NCI-H748 (cell line): ENCODE results near the gene CRYM.
"Not testable (repeated sequence)": the region's sequence is repeated elsewhere in the genome, so short reads cannot be mapped to it uniquely, and the experiment has no call there.

Source experiments
- DNase-seq: peaks from one replicate; lab custom pipeline; 2025; ENCODE audit not compliant: unreplicated experiment; lab: John Stamatoyannopoulos, UW

Gene CRYM

GRCh38 chr16:21277927-21278706 lies at the start of gene CRYM:
Gene CRYM, minus strand, starts transcription at chr16:21278290. Its CDS starts 39 bp downstream, at chr16:21278251.
- DNase-seq, result peak; percentile 81

- DNase-seq, result no peak
Measured at GRCh38 chr16:21327046-21327445, 49.0 kb upstream of the CRYM start.

- DNase-seq, result no peak
Measured at GRCh38 chr16:21326459-21326858, 48.4 kb upstream of the CRYM start.

DNA sequence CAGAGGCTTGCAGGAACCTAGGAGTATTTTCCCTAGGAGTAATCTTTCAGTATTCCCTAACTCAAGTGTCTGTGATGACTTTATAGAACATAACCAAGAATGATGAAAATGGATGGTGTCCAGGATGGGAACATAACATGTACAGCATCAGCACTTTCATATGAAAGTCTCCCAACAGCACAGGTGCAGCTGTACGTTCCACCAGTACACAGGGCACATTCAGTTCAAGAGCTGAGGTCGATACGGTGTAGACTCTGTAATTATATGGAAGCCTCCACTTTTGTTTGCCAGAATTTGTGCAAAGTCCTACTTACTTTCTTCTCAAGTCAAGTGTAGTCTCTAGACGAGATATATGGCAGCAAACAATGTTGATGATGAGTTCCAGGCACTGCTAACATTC lies 46.2 kb upstream of the CRYM start:
- no peak for DNase-seq

GRCh38 chr16:21322251-21322650 lies 44.2 kb upstream of the CRYM start:
- not testable (repeated sequence) for DNase-seq

GRCh38 chr16:21321736-21322135 lies 43.6 kb upstream of the CRYM start:
- DNase-seq, result no peak

DNA sequence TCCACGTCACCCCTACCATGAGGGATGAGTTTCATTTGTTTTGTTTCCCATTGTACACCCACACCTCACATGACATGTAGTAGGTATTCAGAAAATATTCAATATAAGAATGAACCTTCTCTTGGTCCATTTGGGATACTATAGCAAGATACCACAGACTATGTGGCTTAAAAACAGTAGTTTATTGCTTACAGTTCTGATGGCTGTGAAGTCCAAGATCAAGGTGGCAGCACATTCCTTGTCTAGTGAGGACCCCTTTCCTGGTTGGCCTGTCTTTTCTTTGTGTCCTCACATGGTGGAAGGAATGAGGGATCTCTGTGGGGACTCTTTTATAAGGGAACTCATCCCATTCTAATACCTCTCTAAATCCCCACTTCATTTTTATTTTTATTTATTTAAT lies 36.2 kb upstream of the CRYM start:
- DNase-seq, result no peak

- DNase-seq, result not testable (repeated sequence)
Measured at GRCh38 chr16:21312863-21313372, 34.8 kb upstream of the CRYM start.

DNA sequence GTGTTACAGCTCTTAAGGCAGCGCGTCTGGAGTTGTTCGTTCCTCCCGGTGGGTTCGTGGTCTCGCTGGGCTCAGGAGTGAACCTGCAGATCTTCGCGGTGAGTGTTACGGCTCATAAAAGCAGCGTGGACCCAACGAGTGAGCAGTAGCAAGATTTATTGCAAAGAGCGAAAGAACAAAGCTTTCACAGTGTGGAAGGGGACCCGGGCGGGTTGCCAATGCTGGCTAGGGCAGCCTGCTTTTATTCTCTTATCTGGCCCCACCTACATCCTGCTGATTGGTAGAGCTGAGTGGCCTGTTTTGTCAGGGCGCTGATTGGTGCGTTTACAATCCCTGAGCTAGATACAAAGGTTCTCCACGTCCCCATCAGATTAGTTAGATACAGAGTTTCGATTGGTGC lies 34.0 kb upstream of the CRYM start:
- not testable (repeated sequence) for DNase-seq

DNA sequence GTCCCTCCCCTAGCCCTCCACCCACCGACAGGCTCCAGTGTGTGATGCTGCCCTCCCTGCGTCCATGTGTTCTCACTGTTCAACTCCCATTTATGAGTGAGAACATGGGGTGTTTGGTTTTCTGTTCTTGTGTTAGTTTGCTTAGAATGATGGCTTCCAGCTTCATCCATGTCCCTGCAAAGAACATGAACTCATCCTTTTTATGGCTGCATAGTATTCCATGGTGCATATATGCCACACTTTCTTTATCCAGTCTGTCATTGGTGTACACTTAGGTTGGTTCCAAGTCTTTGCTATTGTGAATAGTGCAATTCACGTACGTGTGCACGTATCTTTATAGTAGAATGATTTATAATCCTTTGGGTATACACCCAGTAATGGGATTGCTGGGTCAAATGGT lies 28.6 kb upstream of the CRYM start:
- not testable (repeated sequence) for DNase-seq

GRCh38 chr16:21302898-21303528 lies 24.9 kb upstream of the CRYM start:
- no peak for DNase-seq

- DNase-seq, result peak; percentile 17
Measured at GRCh38 chr16:21302454-21302853, 24.4 kb upstream of the CRYM start.

GRCh38 chr16:21301895-21302291 lies 23.8 kb upstream of the CRYM start:
- peak; percentile 18 for DNase-seq

DNA sequence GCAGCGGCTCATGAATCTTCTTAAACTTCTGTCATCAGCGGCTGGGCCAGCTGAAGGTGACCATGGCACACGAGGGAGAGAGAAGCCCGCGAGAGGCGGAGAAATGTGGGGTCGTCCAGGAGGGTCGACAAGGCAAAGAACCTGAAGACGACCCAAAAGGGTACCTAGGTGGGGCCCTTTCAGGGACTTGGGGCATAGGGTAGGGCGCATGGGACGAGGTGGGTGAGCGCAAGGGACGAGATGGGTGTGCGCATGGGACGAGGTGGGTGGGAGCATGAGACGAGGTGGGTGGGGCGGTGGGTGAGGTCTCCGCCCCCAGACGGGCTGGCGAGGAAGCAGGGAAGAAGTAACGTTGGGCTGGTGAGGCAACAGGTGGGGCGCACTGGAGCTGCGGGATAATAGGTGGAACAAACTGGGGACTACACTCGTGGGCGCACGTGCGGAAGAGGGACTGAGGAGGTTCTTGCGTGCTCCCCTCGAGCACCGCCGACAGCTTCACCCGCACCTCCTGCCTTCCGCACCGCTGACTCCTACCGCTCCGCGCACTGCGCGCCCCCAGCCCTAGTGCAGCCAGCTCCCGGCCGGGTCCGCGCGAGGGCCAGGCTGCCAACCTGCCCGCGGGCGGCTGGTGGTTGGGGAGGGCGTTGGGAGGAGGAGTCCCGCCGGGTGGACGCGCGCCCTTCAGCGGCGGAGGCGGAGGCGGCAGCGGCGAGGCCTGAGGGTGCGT lies 23.2 kb upstream of the CRYM start:
- DNase-seq, result peak; percentile 73

- DNase-seq, result peak; percentile 94
Measured at GRCh38 chr16:21300309-21301167, 22.4 kb upstream of the CRYM start.

DNA sequence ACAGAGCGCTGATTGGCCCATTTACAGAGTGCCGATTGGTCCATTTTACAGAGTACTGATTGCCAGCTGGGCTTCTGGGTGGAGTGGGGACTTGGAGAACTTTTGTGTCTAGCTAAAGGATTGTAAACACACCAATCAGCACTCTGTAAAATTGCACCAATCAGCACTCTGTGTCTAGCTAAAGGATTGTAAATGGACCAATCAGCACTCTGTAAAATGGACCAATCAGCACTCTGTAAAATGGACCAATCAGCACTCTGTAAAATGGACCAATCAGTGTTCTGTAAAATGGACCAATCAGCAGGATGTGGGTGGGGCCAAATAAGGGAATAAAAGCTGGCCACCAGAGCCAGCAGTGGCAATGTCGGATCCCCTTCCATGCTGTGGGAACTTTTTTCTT lies 11.7 kb upstream of the CRYM start:
- not testable (repeated sequence) for DNase-seq

DNA sequence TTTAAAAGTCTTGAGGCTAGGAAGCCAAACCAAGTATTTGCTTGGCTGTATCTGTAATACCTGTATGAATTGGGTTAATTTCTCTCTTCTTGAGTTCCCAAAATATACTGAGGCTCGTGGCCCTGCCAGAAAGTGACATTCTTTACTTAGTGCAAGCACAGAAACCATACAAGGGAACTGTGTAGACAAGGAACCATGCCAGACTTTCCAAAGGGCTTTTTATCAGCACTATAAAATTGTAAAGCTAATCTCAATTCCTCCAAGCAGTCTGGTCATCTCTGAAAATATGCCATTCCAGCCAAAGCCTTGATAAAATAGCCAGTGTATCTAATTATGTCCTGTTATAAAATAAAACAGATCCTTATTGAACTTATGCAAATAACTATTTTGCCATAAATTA lies 7.2 kb upstream of the CRYM start:
- DNase-seq, result no peak

GRCh38 chr16:21284414-21284813 lies 6.3 kb upstream of the CRYM start:
- DNase-seq, result no peak

- DNase-seq, result peak; percentile 35
Measured at GRCh38 chr16:21283521-21284289, 5.6 kb upstream of the CRYM start.
